ENCODE results near the gene WT1.

Gene WT1

DNA sequence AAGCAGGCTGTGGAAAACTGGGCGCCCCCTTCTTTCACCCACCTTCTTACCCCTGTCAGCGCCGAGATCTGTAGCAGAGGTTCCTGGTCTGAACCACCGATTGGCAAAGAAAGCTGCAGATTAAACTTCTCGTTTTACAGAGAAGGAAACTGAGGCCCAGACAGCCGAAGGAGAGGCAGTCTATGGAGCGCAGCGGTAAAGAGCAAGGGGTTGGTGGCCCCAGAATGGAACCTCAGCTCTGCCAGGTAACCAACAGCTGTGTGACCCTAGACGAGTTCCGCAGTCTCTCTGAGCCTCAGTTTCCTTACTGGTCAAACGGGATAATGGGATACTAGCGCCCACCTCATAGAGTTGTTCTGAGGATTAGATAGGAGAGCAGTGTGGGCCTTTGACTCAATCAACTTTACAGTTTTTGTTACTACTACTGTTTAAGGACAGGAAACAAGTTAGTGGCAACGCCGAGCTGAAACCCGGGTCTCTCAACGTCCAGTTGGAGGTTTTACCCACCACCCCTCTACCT, 3.1 kb upstream of the WT1 start:
- no peak for DNase-seq (ENCODE audit: low spot score)

DNA sequence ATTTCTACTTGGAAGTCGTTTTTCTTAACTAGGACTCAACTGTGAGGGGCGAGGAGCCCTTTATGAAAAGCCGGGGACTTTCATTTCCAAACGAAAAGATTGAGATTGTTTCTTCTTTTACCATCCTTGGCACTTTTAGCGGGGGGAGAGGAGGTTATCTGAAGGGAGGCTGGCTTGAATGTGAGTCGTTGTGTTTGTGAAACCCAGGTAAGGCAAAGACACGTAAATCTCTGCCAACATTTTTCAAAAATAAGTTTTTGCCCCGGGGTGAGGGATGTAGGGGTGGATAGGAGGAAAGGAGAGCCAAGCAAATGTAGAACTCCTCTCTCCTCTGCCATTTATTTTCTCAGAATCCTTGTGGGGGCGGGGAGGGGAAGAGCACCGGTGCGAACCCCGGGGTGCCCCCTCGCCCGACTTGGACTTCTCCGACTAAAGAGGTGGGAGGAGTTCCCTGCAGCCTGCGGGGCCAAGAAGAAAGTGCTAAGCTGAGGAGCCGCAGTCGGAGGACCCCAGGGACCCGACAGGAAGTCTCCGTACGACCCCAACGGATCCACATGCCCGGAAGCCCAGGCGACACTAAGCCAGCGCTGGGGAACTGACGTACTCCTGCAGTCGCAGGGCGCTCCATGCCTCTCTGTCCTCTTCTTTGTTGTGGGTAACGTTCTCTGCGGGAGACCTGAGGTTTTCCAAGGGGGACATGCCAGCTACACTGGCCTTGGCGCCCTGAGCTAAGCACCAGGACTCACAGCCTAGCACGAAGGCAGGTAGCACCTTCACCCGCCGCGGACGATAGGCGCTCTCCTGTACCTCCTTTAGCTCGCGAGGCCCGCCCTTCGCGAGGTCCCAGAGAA, 2.4 kb upstream of the WT1 start:
- DNase-seq (ENCODE audit: low spot score), result no peak

DNA sequence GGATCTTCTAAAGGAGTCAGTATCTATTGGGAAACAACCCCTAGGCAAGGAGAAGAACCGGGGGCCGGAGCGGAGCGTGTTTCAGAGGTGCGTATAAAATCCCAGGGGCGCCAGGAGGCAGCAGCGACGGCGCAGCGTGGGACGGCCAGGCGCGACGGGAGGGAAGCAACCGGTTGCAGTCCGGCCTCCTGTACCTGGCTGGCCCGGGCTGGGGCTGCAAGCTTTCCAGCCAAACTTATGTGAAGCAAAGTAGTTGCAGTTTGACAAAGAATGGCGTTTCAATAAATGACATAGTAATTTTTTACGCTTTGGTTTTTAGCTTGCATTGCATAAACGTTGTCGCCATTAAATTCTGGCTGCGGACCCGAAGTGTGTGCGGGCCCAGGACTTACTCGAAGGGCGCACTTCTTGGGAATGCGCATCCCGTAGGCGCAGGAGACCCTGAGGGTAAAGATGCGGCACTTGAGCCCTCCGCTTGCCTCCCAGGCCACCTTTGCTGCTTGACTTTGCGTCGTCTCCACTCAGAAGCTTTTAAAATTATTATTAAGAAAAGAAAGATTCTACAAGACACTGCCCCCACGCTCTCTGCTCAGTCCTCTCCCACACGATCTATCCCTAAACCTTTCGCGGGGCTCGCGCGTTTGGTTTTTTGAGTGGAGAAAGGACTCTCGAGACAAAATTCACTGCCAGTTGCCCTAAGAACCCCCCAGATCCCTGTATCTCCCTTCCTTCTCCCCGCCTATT, 1.6 kb upstream of the WT1 start:
- DNase-seq (ENCODE audit: low spot score), result no peak

DNA sequence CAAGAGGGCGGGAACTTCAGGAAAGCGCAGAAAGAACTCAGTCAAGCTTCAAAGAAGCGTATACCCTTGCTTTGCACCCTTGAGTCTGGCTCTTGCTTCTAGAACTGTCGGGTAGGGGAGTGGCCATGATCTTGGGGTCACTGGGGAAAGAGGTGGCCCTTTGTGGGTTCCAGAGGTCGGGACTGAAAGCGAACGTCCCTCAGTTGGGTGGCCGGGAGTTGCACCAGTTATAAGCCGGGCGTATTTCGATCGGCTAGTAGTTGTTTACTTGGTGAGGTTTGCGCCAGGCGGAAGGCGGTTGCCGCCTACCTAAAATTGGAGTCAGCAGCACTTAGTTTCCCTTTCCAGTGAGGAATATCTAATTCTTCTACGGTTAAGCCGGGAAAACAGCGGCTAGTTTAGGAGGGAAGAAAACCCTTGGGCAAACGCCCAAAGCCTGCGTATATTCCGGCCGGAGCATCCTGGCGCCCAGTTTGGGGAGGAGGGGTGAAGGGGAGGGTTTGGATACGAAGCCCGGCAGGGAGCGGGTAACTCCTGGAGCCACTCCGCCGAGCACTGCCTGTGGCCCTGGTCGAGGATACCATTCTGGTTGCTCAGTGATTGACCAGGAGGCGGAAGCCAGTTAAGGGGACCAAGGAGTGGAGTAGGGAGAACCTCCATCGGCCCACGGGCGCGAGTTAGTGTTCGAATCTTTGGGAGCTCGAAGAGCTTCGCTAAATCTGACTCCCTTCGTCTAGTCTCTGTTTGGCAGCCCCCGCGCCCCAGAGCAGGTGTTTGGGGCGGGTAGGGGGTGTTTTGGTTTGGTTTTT, 807 bp upstream of the WT1 start:
- no peak for DNase-seq (ENCODE audit: low spot score)

DNA sequence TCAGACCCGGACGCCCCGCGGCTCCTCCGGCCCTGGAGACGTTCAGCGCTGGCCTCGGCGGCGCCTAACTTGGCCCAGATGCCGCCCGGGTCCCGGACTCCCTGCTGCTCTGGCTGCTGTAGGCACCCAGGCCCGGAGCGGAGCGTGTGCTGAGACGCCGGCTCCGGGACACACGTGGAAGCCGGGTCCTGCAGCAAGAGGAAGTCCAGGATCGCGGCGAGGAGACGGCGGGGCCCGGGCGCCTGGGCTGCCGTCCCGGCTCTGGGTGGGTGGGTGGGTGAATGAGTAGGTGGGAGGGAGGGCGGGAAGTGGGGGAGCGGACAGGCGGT, 223 bp downstream of the WT1 start:
- no peak for DNase-seq (ENCODE audit: low spot score)

DNA sequence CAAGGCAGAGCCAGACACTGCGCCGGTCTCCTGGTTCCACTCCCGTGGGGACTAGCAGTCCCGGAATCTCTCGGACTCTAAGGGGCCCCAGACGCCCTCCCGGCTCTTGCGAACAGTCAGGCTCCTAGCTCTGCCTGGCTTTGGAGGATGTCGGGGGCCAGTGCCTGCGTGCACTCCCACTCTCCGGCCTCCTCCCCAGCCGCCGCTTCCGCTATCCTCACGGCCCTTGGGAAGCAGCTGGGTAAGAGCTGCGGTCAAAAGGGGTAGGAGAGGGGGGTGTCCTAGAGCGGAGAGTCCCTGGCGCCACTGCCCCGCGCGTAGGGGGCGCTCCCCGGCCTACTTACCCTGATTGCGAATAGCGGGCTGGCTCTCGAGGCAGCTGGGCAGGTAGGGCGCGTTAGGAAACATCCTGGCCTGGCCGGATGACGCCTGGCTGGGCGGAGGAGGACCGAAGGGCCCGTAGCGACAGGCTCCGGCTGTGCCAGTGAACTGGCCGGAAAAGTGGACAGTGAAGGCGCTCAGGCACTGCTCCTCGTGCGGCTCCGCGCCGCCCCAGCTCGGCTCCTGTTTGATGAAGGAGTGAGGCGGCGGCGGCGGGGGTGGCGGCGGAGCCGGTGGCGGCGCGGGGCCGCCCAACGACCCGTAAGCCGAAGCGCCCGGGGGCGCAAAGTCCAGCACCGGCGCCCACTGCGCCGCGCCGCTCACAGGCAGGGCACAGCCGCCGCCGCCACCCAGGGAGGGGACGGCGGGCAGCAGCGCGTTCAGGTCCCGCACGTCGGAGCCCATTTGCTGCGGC, 785 bp downstream of the WT1 start:
- no peak for DNase-seq (ENCODE audit: low spot score)

DNA sequence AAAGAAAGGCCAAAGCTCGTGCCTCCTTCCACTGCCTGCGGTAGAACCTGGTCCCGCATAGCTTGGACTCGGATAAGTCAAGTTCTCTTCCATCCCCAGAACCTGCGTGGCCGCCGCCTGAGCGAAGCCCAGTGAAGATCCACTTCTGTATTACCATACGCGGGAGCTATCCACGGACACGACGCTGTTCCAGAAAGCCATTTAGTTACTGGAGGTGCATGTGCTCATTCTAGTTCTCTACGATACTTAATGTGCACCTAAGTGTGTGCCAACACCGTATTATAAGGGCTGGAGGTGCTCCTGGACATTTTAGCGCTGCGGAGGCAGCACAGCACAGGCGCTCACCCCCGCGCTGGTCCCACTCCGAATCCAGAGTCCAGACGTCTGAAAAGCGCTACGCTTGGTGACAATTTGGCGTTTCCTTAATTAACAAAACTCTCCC, 1.4 kb downstream of the WT1 start:
- DNase-seq (ENCODE audit: low spot score), result no peak

DNA sequence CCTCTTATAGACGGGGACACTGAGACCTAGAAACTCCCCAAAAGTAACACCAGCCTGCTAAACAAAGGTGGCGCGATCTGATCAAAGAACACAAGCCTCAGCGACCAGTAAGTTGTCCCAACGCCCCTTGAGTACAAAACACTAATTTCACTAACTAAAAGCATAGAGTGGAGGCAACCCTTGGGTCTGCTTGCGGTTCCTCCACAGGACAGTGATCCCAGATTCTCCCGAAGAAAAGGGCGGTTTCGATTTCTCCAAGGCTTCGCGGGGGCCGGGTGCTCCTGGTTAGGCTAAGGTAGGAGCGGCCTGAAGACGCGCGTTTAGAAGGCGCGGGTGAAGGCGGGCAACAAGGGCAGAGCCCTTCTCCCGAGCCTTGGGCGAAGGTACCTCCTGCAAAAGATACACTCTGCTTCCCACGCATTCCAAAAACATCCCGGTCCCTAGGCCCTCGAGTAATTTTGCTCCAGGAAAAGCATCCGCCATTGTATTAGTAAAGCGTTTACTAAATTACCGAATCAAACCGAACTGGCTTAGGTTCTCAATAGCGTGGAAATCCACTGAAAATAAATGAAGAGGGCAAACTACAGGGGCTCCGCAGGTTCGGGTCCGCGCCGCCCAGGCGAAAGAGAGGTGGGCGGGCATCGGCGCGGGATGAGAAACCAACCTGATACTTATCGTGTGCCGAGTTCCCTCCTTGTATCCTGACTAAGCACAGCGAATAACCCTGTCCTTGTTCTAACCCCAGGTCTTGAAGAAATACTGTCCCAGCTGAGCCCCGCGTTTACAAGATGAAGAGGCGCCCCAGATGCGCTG, 2.0 kb downstream of the WT1 start:
- DNase-seq (ENCODE audit: low spot score), result no peak

DNA sequence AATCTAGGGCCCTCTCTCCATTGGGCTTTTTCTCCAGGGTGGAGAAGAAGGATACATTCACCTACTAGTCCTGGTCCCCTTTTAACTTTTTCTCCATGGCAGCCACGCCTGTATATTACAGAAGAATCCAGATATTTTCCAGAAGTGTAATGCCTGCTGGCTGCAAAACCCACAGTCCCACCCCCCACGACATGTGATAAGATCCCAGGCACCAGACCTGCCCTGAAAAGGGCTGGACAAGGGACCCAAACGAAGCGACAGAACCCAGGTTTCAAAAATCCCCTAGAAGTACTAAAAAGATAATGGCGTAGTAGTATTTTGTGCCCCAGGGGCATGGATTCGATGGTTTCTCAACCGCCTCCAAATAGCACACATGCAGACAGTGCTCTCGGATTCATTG, 2.8 kb downstream of the WT1 start:
- no peak for DNase-seq (ENCODE audit: low spot score)

DNA sequence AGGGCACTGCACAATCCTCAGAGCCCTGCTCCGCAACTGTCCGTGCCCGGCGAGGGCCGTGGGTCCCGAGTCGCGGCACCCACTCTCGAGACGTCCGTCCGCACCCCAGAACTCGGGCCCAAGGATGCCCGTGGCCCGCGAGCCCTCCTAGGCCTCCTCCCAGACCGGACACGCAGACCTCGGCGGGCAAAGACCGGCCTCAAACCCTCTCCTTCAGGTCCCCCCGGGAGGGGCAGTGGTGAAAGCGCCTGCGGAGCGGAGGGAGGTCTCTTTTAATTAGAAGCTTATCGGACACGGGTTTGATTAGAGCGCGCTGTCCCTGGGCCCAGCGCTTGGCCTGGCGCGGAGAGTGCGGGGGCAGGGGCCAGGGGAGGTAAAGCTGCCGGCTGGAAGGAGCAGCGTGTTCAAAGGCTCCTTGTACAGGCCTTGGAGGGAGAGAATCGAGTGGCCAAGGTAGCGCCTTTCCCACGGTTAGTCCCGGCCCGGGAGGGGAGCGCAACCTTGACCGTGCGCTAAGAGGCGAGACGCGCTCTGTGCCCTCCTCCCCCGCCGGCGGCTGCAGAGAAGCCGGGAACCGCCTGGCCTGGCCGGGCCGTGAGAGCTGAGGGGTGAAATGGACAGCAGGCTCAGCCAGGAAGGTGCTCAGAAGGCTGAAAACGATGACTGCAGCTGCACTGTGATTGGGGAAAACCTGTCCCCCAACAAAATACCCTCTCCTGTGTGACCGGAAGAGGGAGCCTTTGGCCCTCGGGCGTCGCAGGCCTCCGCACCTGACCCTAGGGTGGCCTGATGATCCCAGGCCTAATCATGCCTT, 4.6 kb downstream of the WT1 start:
- DNase-seq (ENCODE audit: low spot score), result no peak

DNA sequence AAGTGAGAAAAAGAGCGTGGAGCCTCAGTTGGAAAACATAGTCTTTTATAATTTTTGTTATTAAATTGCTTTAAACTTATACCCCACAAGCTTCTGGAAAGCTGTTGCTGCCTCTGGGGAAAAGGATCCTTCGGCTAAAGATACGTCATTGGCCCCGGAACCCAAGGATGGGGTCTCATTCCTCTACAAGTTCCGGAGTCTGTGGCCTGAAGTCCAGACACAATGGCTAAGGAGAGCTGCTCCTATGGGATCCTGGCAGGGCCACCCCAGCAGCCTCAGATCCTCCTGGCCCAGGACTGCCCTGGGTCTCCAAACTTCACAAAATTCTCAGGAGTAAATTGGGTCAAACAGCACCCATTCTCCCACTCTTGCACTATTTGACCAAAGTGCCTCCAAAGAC, 5.9 kb downstream of the WT1 start:
- no peak for DNase-seq (ENCODE audit: low spot score)

DNA sequence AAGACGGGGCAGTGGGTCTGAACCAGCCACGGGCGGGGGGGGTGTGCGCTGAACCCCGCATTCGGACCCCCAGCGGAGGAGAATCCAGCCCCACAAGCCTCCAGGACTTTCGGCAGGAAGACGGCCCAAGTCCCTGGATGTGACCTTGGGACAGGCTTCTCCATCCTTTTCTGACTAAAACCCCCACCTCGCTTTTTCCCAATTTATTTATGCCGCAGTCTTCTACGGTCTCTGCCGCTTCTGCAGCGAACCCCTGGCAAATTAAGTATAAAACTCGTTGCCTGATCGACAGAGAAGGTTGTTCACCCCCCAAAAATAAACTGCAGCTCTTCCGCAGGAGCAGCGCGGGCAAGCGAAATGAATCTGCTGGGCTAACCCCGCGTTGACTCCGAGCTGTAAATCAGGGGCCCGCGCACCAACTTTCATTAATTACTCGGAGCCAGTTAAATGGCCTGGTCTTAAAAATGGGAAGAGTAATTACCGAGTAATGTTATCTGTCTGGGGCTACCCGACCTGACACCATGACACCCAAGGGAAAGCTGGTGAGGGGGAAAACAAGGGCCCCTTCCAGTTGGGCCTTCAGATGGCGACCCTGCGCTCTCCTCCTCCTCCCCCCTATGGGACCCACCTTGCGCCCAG, 6.6 kb downstream of the WT1 start:
- DNase-seq (ENCODE audit: low spot score), result no peak

DNA sequence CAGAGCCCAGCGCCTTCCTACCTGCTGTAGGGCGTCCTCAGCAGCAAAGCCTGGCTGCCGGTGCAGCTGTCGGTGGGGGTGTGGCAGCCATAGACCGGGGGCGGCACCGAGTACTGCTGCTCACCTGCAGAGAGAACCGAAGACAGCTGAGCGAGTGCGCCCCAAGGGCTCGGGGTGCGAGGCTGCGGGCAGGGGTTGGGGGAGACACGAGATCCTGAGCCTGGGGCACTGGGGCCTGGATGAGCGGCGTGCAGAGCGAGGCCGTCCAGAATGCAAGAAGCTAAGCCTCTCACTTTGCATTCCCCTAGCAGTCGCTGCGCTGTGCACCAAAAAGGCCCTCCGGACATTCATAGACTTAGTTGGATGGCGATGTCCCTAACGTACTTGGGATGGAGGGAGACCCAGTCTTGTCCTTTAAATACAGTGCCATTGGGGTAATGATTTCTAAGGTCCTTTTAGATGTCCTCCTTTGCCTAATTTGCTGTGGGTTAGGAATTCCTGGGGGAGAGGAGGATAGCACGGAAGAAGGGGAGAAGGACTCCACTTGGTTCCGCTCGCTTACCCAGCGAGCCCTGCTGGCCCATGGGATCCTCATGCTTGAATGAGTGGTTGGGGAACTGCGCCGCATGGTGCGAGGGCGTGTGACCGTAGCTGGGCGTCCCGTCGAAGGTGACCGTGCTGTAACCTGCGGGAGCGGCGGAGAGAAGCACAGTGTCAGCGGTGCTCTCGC, 7.2 kb downstream of the WT1 start:
- DNase-seq (ENCODE audit: low spot score), result no peak

DNA sequence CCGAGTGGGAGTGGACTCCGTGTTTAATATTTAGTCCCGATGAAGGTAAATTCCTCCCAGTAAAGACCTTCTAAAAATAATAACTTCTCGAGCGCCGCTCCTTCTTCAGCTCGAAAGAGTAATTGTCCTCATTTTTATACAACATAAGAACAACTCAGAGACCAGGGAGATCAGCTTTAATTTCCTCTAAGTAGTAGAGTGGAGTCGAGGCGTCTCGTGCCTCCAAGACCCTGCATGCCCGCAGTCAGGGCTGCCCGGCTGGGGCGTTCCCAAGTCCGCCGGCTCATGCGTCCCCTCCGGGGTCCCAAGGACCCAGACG, 7.8 kb downstream of the WT1 start:
- no peak for DNase-seq (ENCODE audit: low spot score)

DNA sequence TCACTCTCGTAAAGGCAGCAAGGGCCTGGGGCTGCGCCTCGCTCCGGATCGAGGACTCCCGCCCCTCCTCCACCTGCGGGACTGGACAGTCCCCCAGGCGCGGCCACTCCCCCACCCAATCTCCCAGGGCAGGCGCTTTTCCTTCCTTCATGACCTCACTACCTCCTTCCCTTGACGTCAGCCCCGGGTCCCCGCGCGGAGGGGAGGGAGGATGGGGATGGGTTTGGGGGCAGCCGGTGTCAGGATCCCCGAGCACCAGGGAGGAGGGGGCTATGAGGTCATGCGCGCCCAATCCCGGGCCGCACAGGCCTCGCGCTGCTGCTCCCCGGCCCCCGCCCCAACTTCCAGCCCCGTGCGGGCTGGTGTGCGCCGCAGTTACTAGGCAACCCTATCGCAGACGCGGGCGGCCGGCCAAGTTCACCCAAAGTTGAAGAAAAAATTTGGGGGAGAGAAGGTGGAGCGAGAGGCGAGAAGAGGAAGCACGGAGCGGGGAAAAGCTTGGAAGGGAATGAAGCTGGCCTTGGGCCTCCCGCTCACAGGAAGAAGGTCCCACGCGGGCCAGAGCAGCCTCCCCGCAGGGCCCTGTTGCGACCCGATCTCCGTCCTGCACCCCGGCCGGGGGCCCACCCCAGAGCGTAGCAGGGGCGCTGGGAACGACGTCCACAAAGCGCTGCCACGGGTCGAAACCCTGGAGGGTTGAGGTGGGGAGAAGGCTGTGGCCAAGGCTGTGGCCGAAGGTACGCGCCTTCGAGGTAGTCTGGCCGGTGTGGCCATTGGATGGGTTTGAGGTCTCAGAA, 8.3 kb downstream of the WT1 start:
- no peak for DNase-seq (ENCODE audit: low spot score)

DNA sequence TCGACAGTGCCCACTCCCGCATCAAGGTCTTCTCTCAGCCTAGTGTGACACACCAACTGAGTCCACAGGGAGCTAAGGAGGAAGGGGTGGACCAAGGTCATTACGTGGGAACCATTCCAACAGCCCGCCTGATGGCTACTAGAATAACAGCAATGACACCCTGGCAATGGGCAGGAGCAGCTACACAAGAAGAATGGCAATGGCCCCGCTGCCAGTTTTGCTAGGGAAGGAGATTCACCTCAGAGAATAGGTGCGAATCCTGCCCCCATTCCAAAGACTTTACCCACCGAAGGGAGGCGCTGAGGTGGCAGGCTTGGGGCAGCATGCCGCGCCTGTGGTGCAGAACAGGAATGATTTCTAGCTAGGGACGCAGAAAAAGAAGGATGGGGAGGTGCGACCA, 9.1 kb downstream of the WT1 start:
- DNase-seq (ENCODE audit: low spot score), result no peak

DNA sequence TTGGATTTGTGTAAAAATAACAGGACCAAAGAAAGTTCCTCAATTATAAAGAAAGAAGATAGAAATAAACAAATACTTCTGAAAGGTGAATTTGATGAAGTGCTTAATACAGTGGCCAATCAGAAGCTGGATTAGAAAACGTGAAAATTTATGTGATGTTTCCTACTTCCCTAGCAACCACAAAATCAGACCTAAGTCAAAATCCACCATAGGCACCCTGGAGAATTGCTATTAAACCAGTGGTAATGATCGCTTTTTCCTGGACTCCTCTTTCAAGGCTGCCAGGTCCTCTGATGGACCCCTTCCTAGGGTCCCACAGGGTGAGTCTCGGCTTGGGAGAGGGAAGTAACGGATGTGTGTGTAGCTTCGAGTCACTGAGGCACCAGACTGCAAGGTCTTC, 9.6 kb downstream of the WT1 start:
- DNase-seq (ENCODE audit: low spot score), result no peak

DNA sequence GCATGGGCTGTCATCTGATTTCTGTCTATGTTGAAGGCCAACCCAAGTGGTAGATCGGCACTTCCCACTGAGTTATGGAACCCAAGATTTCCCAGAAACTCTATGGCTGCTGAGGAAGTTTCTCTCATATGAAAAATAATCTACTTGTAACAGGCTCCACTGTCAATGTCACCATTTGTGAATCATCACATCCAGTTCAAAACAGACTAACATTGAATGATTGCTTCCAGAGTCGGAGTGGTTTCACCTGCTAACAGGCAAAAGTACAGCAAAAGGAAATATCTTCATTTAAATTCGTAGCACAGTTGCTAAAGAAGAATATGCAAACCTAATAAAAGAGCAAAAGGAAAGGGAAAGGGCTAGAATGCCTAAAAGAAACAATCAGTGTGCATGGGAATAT, 12.8 kb downstream of the WT1 start:
- DNase-seq (ENCODE audit: low spot score), result no peak

All from AG08396 (cell line).